GM13977 (cell line): ENCODE results near the gene ILDR2.

ENCODE experiments used
- DNase-seq: peaks from one replicate; pipeline ENCODE4 v3.0.0; 2012; ENCODE audit warnings: low spot score
- in situ Hi-C: fragments of 300-500 bp; cut with MboI; formaldehyde crosslinking; loops from one replicate; pipeline ENCODE4 v1.12.0; 2022; ENCODE audit warnings: low sequenced_read_pairs, low pct_unique_long_range_greater_than_20kb, mixed read lengths, inconsistent platforms; ENCODE audit not compliant: unreplicated experiment
- TF ChIP-seq, protein P1 (sequence below): IDR thresholded peaks from 2 replicates; pipeline ENCODE4 v1.5.1; 2012; ENCODE audit warnings: mild to moderate bottlenecking, control low read depth; ENCODE audit not compliant: insufficient read depth; ENCODE audit errors: extremely low read depth, missing control alignments

ILDR2 gene

GRCh38 chr1:166974647-166975345 is 544 bp downstream of the ILDR2 start:
- in situ Hi-C loops = no loop called here
- DNase-seq = peak; percentile 43
- TF ChIP-seq, protein P1, sequence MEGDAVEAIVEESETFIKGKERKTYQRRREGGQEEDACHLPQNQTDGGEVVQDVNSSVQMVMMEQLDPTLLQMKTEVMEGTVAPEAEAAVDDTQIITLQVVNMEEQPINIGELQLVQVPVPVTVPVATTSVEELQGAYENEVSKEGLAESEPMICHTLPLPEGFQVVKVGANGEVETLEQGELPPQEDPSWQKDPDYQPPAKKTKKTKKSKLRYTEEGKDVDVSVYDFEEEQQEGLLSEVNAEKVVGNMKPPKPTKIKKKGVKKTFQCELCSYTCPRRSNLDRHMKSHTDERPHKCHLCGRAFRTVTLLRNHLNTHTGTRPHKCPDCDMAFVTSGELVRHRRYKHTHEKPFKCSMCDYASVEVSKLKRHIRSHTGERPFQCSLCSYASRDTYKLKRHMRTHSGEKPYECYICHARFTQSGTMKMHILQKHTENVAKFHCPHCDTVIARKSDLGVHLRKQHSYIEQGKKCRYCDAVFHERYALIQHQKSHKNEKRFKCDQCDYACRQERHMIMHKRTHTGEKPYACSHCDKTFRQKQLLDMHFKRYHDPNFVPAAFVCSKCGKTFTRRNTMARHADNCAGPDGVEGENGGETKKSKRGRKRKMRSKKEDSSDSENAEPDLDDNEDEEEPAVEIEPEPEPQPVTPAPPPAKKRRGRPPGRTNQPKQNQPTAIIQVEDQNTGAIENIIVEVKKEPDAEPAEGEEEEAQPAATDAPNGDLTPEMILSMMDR = no peak

GRCh38 chr1:166972826-166973225 is 2.5 kb downstream of the ILDR2 start:
- TF ChIP-seq, protein P1 = no peak
- DNase-seq = no peak
- in situ Hi-C loops = no loop called here

DNA sequence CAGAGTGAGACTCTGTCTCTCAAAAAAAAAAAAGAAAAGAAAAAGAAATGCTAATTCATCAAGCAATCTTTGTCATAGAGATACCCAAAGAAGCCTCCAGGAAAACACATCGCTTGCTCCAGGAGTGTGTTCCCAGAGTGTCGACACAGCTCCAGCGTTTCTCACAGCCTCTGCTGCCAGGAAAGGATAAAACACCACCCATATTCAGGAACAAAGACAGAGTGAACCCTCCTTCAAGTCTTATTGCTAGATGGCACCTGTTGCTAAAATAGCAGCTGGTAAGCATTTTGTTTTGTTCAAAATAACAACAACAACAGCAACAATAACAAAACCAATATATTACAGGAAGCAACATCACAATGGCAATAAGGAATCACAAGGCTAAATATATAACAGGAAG is 3.1 kb downstream of the ILDR2 start:
- TF ChIP-seq, protein P1 = no peak
- in situ Hi-C loops = no loop called here
- DNase-seq = no peak

GRCh38 chr1:166971252-166971651 is 4.1 kb downstream of the ILDR2 start:
- in situ Hi-C loops = no loop called here
- TF ChIP-seq, protein P1 = no peak
- no peak for DNase-seq

DNA sequence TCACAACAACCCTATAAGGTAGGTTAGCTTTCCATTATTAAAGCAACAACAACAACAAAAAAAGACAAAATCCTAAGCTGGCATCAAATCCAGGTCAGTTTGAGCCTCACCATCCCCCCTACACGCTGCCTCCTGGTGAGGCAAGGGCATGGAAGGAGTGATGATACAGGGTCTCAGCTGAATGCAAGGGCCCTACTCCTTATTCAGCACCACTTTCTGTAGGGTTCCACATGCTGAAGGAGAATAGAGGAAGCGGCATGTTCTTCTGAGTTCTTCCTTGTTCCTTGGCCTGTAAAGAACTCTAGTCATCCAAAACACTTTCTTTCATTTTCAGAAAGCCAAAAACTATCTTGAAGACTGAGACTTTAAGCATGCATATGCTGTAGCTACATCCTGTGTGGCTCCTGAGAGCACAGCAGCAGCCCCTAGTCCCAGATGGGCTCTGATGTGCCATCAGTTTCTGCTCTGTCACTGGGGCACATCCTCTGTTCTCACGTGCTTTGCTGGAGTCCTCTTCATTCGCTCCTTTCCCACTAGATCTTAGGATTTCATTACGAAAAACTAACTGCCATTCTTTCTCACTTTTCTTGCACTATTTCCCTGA is 6.2 kb downstream of the ILDR2 start:
- TF ChIP-seq, protein P1 = no peak
- in situ Hi-C loops = no loop called here
- DNase-seq = no peak

- TF ChIP-seq, protein P1 = no peak
- DNase-seq = no peak
- in situ Hi-C loops = no loop called here
Measured at GRCh38 chr1:166960858-166961474, 14.4 kb downstream of the ILDR2 start.
